Breast epithelium (tissue), 4 donors: Measurements from ENCODE around the gene TRIM65. TPM values are rescaled to one million over a fixed set of nuclear protein-coding genes. Genes with fewer than 3 reads are reported as not detected.
A peak's percentile ranks its signal among the peaks of the same experiment; 100 is the strongest.

ENCODE experiments used
- DNase-seq, 2 donors: peaks; one replicate each; pipeline ENCODE4 v3.0.0-alpha.2; 2019; ENCODE audit warnings: low spot score in 2 of 2
- H3K27ac ChIP-seq, 2 donors: fragments of 200-600 bp; sonication (generic) in 1 of 2; one replicate each; pipeline ENCODE4 v1.5.1; 2016 to 2019; ENCODE audit warnings: mild to moderate bottlenecking in 1 of 2
- H3K27me3 ChIP-seq, 2 donors: fragments of 200-600 bp; sonication (generic) in 1 of 2; one replicate each; pipeline versions ENCODE4 v1.5.1 to v1.6.0; 2017 to 2019; ENCODE audit warnings: control low read depth in 1 of 2, mild to moderate bottlenecking in 1 of 2
- H3K36me3 ChIP-seq: fragments of 200-600 bp; one replicate; pipeline ENCODE4 v1.5.1; 2019
- H3K4me1 ChIP-seq, 2 donors: fragments of 200-600 bp; sonication (generic); one replicate each; pipeline ENCODE4 v1.5.1; 2016 to 2019; ENCODE audit warnings: control low read depth in 1 of 2
- H3K4me3 ChIP-seq, 3 donors: fragments of 200-600 bp; sonication (generic); 1 replicate in 2 of 3; 2 replicates in 1 of 3; pipeline ENCODE4 v1.5.1; 2016 to 2019; ENCODE audit warnings: mild to moderate bottlenecking in 3 of 3, moderate library complexity in 2 of 3
- H3K9me3 ChIP-seq, 2 donors: fragments of 200-600 bp; sonication (generic) in 1 of 2; one replicate each; pipeline ENCODE4 v1.5.1; 2016 to 2019; ENCODE audit warnings: control low read depth in 1 of 2
- POLR2A ChIP-seq: fragments of 450-650 bp; IDR thresholded peaks from one replicate; pipeline ENCODE4 v1.6.1; 2016; ENCODE audit warnings: antibody characterized with exemption, mild to moderate bottlenecking, moderate library complexity
- POLR2AphosphoS5 ChIP-seq, 3 donors: sonication (generic); formaldehyde crosslinking; IDR thresholded peaks; one replicate each; pipeline ENCODE4 v1.6.1; 2017; ENCODE audit warnings: antibody characterized with exemption in 3 of 3
- intact Hi-C: fragments of 100-400 bp; cut with DNase I; formaldehyde crosslinking; loops from one replicate; pipeline ENCODE4 v1.15.1; 2023; ENCODE audit warnings: low total_unique reads
- total RNA-seq, 3 donors: library from RNA; depleted of rRNA; stranded (reverse); fragments of >200 nt; gene quantifications; one replicate each; pipeline ENCODE4 v1.1.0, GENCODE V29; 2016
- TF ChIP-seq, protein P1 (sequence below), 3 donors: fragments of 450-650 bp; IDR thresholded peaks; one replicate each; pipeline ENCODE4 v1.5.1; 2016 to 2017; ENCODE audit warnings: antibody characterized with exemption in 3 of 3, mild to moderate bottlenecking in 3 of 3, moderate library complexity in 3 of 3

Gene TRIM65
- total RNA-seq, 3 donors from 2014 or later, result 16.7 to 28.8 (median 23.3) TPM

DNA sequence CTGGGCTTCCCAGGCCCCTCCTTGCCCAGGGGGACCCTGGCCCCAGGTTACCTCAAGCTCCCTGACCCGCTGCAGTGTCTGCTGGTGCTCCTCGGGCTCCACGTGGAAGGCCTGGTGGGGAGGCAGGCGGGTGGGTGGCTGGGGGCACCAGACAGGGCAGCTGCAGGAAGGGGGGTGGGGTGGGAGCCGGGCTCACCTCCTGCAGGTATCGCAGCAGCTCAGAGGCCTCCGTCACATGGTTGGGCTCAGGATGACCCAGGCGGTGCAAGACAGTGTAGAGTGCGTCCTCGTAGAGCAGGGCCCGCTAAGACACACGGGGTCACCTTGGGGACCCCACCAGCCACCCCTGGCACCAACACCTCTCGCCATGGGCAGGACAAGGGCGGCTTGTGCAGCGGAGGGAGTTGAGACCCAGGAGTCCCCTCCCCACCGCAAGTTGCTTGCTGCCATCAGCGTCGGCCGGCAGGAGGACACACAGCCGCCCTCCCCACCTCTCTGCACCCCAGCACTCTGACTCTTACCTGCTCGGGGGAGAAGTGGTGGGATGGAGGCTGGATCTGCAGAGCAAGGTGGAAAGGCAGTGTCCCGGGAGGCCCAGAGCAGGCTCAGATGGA, 53.7 kb downstream of the TRIM65 start:
- peak overlapping the region in 1 of 2 donors; percentile 94 for H3K27ac ChIP-seq

DNA sequence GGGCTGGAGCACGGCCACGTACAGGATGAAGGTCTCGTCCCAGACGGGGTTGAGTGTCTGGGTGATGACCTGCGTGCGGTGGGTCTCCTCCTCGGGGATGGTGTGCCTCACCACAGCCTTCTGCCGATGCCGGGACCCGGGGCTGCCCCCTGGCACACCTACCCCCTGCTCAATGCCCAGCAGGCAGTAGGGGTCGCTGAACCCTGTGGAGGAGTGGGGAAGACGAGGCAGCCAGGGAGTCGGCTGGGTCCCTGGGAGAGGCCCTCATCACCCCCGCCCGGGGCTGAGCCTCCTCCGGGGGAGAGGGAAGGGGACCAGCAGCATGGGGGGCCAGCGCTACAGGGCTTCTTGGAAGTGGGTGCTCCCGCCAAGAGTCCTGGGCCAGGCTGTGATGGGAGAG, 54.3 kb downstream of the TRIM65 start:
- intact Hi-C loops, result loop anchor here (10.0 kb wide), 1 partner anchor 58 kb away; the partner anchor contains the start of gene UNK
- TF ChIP-seq, protein P1, sequence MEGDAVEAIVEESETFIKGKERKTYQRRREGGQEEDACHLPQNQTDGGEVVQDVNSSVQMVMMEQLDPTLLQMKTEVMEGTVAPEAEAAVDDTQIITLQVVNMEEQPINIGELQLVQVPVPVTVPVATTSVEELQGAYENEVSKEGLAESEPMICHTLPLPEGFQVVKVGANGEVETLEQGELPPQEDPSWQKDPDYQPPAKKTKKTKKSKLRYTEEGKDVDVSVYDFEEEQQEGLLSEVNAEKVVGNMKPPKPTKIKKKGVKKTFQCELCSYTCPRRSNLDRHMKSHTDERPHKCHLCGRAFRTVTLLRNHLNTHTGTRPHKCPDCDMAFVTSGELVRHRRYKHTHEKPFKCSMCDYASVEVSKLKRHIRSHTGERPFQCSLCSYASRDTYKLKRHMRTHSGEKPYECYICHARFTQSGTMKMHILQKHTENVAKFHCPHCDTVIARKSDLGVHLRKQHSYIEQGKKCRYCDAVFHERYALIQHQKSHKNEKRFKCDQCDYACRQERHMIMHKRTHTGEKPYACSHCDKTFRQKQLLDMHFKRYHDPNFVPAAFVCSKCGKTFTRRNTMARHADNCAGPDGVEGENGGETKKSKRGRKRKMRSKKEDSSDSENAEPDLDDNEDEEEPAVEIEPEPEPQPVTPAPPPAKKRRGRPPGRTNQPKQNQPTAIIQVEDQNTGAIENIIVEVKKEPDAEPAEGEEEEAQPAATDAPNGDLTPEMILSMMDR (IDR thresholded peaks at IDR 0.05), result no peak
- no peak for TF ChIP-seq POLR2AphosphoS5 (IDR thresholded peaks at IDR 0.05)
- TF ChIP-seq POLR2A, result no peak
- no peaks in the 10 kb centered on the region for H3K9me3 ChIP-seq
- no peak overlapping the region for H3K4me3 ChIP-seq
- H3K36me3 ChIP-seq, result peaks cover 7% of the 10 kb centered on the region
- H3K27ac ChIP-seq, result no peak overlapping the region
- H3K27me3 ChIP-seq, result no peaks in the 10 kb centered on the region
- DNase-seq, result no peak
- H3K4me1 ChIP-seq, result peaks cover 5 to 23% of the 10 kb centered on the region in 2 donors

More for the DNA sequence above, 53.7 kb downstream of the TRIM65 start:
- Histone ChIP-seq H3K27me3 (no peaks in the 10 kb centered on the region), H3K9me3 (no peaks in the 10 kb centered on the region), H3K4me3 (peak overlapping the region; percentile 15 to 46 (median 33)), H3K4me1 (peaks cover 9 to 30% of the 10 kb centered on the region in 2 donors), H3K36me3 (peaks cover 7% of the 10 kb centered on the region)
- no peak for TF ChIP-seq POLR2A
- TF ChIP-seq, protein P1 (IDR thresholded peaks at IDR 0.05), result no peak
- no peak for TF ChIP-seq POLR2AphosphoS5 (IDR thresholded peaks at IDR 0.05)
- no peak for DNase-seq
- intact Hi-C loops, result loop anchor here (10.0 kb wide), 1 partner anchor 58 kb away; the partner anchor contains the start of gene UNK

DNA sequence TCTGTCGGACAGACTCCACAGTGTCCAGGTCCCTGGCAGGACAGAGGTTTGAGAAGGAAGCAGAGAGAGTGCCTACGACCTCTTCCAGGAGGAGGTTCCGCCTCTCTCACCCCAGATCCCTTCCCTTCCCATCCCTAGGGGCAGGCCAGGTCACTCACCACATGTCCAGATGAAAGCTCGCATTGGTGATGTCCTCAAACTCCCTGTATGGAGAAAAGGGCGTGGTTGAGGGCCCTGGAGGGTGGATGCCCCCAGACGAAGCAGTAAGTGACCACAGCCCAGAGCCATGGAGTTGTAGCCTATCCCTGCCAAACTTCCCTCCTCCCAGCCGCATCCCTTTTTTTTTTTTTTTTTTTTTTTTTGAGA, 56.0 kb downstream of the TRIM65 start:
- Histone ChIP-seq H3K4me3 (no peak overlapping the region), H3K36me3 (no peaks in the 10 kb centered on the region), H3K27me3 (no peaks in the 10 kb centered on the region), H3K9me3 (no peaks in the 10 kb centered on the region), H3K4me1 (peaks cover 5 to 11% of the 10 kb centered on the region in 2 donors), H3K27ac (no peak overlapping the region)
- intact Hi-C loops, result loop anchor here (10.0 kb wide), 1 partner anchor 56 kb away; the partner anchor contains the start of gene UNK
- TF ChIP-seq POLR2AphosphoS5 (IDR thresholded peaks at IDR 0.05) (no peak), POLR2A (no peak)
- TF ChIP-seq, protein P1 (IDR thresholded peaks at IDR 0.05), result no peak
- DNase-seq, result no peak

DNA sequence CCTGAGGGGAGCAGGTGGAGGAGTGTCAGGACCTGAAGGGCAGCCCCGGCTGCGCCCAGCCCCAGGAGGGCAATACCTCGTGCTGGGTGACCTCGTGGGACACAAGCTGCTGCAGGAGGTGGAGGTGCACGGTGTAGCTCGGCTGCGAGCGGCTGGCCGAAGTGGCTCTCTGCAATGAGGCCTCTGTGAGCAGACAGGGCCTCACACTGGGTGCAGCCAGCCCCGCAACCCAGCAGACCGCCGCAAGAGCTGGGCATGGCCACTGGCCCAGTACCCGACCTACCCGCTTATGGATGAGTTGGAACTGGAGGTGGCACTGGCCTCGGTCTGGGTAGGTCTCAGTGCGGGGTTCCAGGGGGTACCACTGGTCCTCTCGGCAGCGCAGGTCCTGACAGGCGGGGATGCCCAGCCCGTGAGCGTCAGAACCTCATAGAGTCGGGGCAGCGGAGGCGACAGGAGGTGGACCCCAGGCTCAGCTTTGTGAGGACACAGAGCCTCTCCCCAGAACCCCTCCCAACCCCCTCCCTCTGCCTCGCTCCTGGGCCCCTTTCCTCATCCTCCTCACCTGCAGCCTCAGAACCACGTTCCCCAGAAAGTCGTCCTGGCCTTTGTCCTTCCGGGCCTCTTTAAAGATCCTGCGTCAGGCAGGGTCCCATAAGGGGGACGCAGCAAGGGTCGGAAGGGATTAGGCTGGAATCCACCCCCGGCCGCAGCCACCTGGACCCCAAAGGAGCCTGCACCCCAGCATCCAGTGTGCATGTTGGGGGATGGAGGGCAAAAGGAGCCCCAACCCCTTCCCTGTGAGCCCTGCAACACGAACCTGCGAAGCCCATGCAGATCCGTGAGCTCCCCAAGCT, 56.6 kb downstream of the TRIM65 start:
- intact Hi-C loops, result loop anchor here (10.0 kb wide), 1 partner anchor 55 kb away; the partner anchor contains the start of gene UNK
- Histone ChIP-seq H3K4me3 (no peak overlapping the region), H3K9me3 (no peaks in the 10 kb centered on the region), H3K27me3 (no peaks in the 10 kb centered on the region), H3K36me3 (no peaks in the 10 kb centered on the region), H3K4me1 (peaks cover 5% of the 10 kb centered on the region in 2 donors), H3K27ac (no peak overlapping the region)
- no peak for DNase-seq
- TF ChIP-seq, protein P1 (IDR thresholded peaks at IDR 0.05), result no peak
- no peak for TF ChIP-seq POLR2AphosphoS5 (IDR thresholded peaks at IDR 0.05)
- no peak for TF ChIP-seq POLR2A

Other genes starting within 250 kb of the TRIM65 start
- gene RECQL5, start 229.8 kb downstream of the TRIM65 start, total RNA-seq, result 10 to 100 TPM; 10.7 to 22.8 (median 14.1) TPM
- gene SAP30BP, start 229.6 kb downstream of the TRIM65 start, total RNA-seq, result 10 to 100 TPM; 68.3 to 89.5 (median 86.1) TPM
- 100 to 1,000 TPM in 1 of 3 donors, 10 to 100 TPM in 1, 1 to 10 TPM in 1; 9.8 to 125 (median 67.2) TPM for gene ITGB4, start 175.5 kb downstream of the TRIM65 start, total RNA-seq
- 10 to 100 TPM; 21.9 to 32.1 (median 24.9) TPM for gene GALK1, start 131.8 kb downstream of the TRIM65 start, total RNA-seq
- 10 to 100 TPM; 18.7 to 43.3 (median 28.5) TPM for gene UNK, start 112.1 kb downstream of the TRIM65 start, total RNA-seq
- gene UNC13D, start 52.5 kb downstream of the TRIM65 start, total RNA-seq, result 10 to 100 TPM in 1 of 3 donors, 1 to 10 TPM in 2; 5.6 to 15.5 (median 8.5) TPM
- gene WBP2, start 41.6 kb downstream of the TRIM65 start, total RNA-seq, result 10 to 100 TPM; 44.9 to 63.2 (median 62.9) TPM
- 10 to 100 TPM; 15.4 to 26.1 (median 23.3) TPM for gene TRIM47, start 18.4 kb downstream of the TRIM65 start, total RNA-seq
- 10 to 100 TPM; 29.4 to 39.0 (median 36.6) TPM for gene MRPL38, start 7.9 kb upstream of the TRIM65 start, total RNA-seq
- gene FBF1, start 44.1 kb upstream of the TRIM65 start, total RNA-seq, result 10 to 100 TPM in 2 of 3 donors, 1 to 10 TPM in 1; 7.7 to 18.7 (median 17.7) TPM
- gene ACOX1, start 82.2 kb upstream of the TRIM65 start, total RNA-seq, result 100 to 1,000 TPM in 1 of 3 donors, 10 to 100 TPM in 2; 55.1 to 147 (median 55.3) TPM
- gene TEN1, start 82.3 kb upstream of the TRIM65 start, total RNA-seq, result 10 to 100 TPM; 16.7 to 30.2 (median 26.8) TPM
- 10 to 100 TPM in 1 of 3 donors, 1 to 10 TPM in 2; 6.6 to 13.0 (median 9.5) TPM for gene CDK3, start 103.9 kb upstream of the TRIM65 start, total RNA-seq
- gene EVPL, start 130.4 kb upstream of the TRIM65 start, total RNA-seq, result 1 to 10 TPM; 1.6 to 8.0 (median 3.9) TPM
- gene SRP68, start 175.6 kb upstream of the TRIM65 start, total RNA-seq, result 10 to 100 TPM; 41.3 to 49.6 (median 48.3) TPM
- not detected for gene GALR2, start 177.8 kb upstream of the TRIM65 start, total RNA-seq
- not detected for gene ZACN, start 182.2 kb upstream of the TRIM65 start, total RNA-seq
- 100 to 1,000 TPM in 1 of 3 donors, 10 to 100 TPM in 2; 91.4 to 103 (median 93.9) TPM for gene EXOC7, start 206.8 kb upstream of the TRIM65 start, total RNA-seq
- under 1 TPM in 1 of 3 donors, not detected in 2; 0.15 TPM for gene FOXJ1, start 244.3 kb upstream of the TRIM65 start, total RNA-seq